Activated CD8-positive, alpha-beta memory T cell treated with anti-CD3 and anti-CD28 coated beads for 1 hour (primary cell): ENCODE measurements around the gene CD59.
"Not testable (repeated sequence)": the region's sequence is repeated elsewhere in the genome, so short reads cannot be mapped to it uniquely, and the experiment has no call there.

Experiments
- DNase-seq, 2 donors: peaks; one replicate each; pipeline ENCODE4 v3.0.0-alpha.2; 2020; ENCODE audit warnings: low read depth in 1 of 2; ENCODE audit errors: extremely low read depth in 1 of 2

CD59 gene

GRCh38 chr11:33743291-33743690 lies 7.1 kb upstream of the CD59 start:
- DNase-seq = no peak

DNA sequence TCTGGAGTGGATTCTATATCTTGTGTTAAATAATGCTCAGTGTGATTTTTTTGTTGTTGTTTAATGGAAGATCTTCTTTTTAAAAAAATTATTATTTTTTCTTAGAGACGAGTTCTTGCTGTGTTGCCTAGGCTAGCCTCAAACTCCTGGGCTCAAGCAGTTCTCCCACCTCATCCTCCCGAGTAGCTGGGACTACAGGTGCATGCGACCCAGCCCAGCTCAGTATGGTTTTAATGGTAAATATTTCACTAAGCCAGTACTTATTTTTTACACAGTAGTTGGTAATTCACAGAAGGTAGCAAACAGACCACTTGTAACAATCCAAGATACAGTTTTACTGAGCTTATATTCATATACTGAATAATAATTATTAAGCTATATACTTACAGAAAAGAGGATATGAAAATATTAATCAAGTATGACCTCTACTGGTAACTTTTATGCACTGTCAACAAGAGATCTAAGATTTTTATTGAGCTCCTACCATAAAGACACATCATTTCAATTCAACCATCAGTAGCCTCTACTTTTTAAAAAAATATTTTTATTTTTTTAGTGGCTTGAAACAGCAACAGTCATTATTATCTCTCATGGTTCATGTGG lies 6.1 kb upstream of the CD59 start:
- no peak for DNase-seq

- no peak for DNase-seq
Observed at GRCh38 chr11:33741806-33742205, 5.6 kb upstream of the CD59 start.

DNA sequence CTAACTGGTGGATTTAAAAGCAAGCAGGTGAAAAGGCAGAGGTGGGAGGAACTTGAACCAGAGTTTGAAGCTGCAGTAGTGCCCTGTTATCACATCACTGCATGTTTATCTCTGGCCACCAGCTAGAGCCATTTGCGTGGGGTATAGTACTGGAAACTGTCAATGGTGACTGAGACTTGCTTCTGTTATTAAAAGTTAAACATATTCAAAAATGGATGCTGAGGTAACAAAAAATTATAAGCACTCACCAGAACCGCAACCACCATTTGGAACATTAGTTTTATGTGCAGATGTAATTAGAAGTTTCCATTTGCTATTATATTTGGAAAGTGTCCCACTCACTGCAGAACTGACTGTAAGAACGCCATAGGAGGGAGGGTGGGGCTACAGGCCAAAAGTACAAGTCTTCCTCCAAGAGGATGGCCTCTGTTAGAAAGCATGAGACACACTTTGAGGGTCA lies 1.2 kb upstream of the CD59 start:
- no peak for DNase-seq

GRCh38 chr11:33735271-33736147 lies 714 bp downstream of the CD59 start:
- no peak for DNase-seq

GRCh38 chr11:33734441-33735270 lies 1.6 kb downstream of the CD59 start:
- no peak for DNase-seq

- DNase-seq = no peak
Observed at GRCh38 chr11:33733980-33734379, 2.2 kb downstream of the CD59 start.

DNA sequence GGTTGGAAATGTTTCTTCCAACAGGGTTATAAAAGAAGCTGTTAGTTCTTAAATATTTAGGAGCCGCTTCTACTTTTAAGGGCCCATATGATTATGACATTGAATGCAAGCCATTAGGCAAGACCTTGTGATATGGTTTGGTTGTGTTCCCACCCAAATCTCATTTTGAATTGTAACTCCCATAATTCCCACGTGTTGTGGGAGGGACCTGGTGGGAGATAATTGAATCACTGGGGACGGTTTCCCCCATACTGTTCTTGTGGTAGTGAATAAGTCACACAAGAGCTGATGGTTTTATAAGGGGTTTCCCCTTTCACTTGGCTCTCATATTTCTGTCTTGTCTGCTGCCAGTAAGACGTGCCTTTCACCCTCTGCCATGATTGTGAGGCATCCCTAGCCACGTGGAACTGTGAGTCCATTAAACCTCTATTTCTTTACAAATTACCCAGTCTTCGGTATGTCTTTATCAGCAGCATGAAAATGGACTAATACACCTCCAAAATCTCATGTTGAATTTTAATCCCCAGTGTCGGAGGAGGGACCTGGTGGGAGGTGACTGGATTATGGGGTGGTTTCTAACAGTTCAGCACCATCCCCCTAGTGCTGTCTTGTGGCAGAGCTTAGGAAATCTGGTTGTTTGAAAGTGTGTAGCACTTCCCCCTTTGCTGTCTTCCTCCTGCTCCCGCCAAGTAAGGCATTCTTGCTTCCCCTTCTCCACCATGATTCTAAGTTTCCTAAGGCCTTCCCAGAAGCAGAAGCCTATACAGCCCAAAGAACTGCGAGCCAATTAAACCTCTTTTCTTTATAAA lies 4.3 kb downstream of the CD59 start:
- no peak for DNase-seq

- no peak for DNase-seq
Observed at GRCh38 chr11:33730716-33731115, 5.5 kb downstream of the CD59 start.

- not testable (repeated sequence) for DNase-seq
Observed at GRCh38 chr11:33729072-33729664, 7.1 kb downstream of the CD59 start.

DNA sequence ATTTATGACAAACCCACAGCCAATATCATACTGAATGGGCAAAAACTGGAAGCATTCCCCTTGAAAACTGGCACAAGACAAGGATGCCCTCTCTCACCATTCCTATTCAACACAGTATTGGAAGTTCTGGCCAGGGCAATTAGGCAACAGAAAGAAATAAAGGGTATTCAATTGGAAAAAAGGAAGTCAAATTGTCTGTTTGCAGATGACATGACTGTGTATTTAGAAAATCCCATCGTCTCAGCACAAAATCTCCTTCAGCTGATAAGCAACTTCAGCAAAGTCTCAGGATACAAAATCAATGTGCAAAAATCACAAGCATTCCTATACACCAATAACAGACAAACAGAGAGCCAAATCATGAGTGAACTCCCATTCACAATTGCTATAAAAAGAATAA lies 8.7 kb downstream of the CD59 start:
- not testable (repeated sequence) for DNase-seq

GRCh38 chr11:33725496-33725895 lies 10.7 kb downstream of the CD59 start:
- DNase-seq = no peak

GRCh38 chr11:33724644-33725035 lies 11.6 kb downstream of the CD59 start:
- no peak for DNase-seq

DNA sequence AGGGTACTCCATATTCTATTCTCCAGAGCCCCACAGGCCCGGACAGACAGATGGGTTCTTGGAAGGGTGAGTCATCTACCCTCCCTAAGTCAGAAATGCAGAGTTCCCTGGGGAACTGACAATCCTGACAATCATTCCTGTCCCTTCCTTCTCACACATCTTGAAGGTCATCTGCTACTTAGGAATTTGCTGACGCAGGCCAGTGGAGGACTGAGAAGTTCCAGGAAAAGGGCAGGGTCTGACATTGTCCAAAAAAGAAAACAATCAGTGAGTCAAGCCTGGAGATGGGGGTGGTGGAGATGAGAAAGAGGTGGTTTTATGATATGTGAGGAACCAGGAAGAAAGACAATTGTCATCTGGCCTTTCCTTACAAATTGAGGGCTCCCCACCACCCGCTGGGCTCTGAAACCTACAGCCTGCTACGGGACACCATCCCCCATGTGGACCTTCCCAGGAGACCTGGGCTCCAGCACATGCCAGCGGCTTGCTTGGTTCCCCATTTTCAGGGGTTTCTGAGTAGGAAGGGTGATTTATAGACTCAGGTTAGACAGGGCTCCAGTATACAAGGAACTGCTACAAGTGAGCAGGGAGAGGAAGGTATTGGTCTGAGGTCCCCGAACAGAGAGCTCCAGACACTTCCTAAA lies 12.9 kb downstream of the CD59 start:
- DNase-seq = no peak

DNA sequence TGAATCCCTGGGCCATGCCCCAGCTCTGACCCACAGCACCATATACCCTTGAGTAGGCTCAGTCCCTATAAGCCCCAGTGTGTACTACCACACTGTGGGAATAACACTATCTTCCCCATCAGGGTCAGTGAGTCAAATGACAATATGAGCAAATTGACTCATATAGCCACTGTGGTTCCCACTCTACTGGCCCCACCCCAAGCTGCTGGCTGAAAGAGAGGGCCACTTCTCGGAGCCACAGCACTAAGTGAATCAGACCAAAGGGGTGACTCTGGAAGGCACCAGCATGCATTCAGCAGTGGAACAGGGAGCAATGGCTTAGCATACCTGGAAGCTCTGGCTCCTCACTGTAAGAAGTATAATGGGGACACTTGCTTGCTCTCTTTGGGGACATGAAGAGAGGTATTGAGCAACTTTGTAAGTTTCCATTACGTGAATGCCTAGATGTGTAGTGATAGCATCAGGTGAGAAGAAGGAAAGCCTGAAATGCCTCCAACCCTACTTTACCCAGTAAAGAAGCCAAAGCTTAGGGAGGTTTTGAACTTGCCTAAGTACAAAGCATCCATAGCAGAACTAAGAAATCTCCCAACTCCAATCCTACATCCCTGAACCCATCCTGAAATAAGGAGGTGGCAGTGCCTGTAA lies 13.5 kb downstream of the CD59 start:
- no peak for DNase-seq

DNA sequence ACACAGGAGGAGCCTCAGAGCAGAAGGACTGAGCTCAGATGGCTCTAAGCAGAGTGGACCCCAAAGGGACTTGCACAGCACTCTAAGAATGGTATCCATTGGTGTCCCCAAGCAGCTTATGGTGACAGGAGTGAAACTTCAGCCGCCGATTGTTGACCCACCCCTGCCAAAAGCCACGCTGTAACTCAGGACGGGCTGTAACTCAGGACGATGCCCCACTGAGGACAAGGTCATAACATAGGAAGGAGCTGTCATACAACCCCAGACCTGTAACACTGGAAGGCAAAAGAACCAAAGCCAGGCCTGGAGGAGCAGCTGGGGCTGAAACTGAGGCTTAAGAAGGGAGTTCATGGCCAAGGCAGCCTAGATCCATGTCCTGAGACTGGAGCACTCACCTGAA lies 14.2 kb downstream of the CD59 start:
- no peak for DNase-seq

GRCh38 chr11:33721426-33721825 lies 14.8 kb downstream of the CD59 start:
- no peak for DNase-seq

DNA sequence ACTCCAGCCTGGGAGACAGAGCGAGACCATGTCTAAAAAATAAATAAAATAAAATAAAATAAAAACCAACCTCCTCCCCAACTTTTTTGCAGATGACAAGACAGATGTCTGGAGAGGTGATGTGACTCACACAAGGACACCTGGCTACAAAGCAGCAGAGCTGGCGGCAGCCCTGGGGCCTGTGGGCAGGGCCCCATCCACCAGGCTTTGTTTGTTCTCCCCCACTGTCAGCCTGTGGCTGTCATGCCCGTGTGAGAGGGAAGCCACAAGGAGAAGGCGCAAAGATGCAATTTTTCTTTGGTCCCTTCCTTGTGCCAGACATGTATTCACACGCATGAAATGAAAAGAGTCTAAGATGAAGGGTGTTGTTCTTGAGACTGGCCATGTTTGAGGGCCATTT lies 16.6 kb downstream of the CD59 start:
- no peak for DNase-seq

DNA sequence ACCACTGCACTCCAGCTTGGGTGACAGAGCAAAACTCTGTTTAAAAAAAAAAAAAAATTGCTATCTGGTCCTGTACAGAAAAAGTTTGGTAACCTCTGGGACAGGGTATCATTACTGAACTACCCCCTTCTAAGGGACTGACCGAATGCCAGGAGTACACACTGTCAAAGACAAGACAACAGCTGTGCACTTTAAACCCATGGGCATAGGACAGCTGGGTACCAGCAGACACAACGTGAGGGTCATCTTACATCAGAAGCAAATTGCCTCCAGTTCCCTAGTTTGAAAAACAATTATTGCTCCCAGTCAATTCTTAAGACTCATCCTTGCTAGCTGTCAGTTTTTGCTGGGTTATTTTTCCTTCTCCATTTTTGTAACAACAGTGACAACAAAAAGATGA lies 17.8 kb downstream of the CD59 start:
- DNase-seq = no peak
